Peyer's patch (tissue), 4 donors: Measurements from ENCODE around the gene NBAS.

Experiments used
- CTCF ChIP-seq, 6 experiments: fragments of 450-650 bp in 4 of 6; fragments of 200-600 bp in 2 of 6; sonication (generic) in 1 of 6; IDR thresholded peaks; one replicate each; pipeline ENCODE4 v1.5.1; 2017 to 2019; ENCODE audit warnings: antibody characterized with exemption in 6 of 6, mild to moderate bottlenecking in 3 of 6, moderate library complexity in 1 of 6
- POLR2A ChIP-seq, 2 donors: fragments of 450-650 bp; IDR thresholded peaks; one replicate each; pipeline ENCODE4 v1.5.1; 2017; ENCODE audit warnings: antibody characterized with exemption in 2 of 2, mild to moderate bottlenecking in 2 of 2, moderate library complexity in 2 of 2

GRCh38 chr2:15195813-15196212 lies 365.3 kb downstream of the NBAS start:
- TF ChIP-seq CTCF (IDR thresholded peaks at IDR 0.05), result no peak
- no peak for TF ChIP-seq POLR2A (IDR thresholded peaks at IDR 0.05)
